K562 (cell line): ENCODE data around the gene TJAP1. TPM values are rescaled to one million over a fixed set of nuclear protein-coding genes. Genes with fewer than 3 reads are reported as not detected.

ENCODE experiments used
- ATAC-seq: fragments of 200-7000 bp; cut with Tn5 transposase; 3 replicates; pipeline ENCODE4 v1.9.1; 2020; ENCODE audit warnings: moderate library complexity
- BruUV-seq: library from RNA; stranded (reverse); fragments of 400-500 nt; replicated peaks from 2 replicates; lab custom pipeline; 2021; lab: Mats Ljungman, UMichigan
- CTCF ChIA-PET: fragments of 300-600 bp; formaldehyde crosslinking; extraction: SDS; loops from one replicate; lab custom pipeline; 2021; ENCODE audit warnings: low intra/inter-chr PET ratio; lab: Yijun Ruan, JAX
- POLR2A ChIA-PET: fragments of 300-600, 350-650 bp; sonication (Branson Sonifier 250); formaldehyde crosslinking; extraction: SDS; loops from one replicate; lab custom pipeline; 2021; ENCODE audit warnings: antibody characterized with exemption, inconsistent platforms; lab: Yijun Ruan, JAX
- DNase-seq, 4 experiments: peaks; one replicate each; pipeline versions ENCODE4 v3.0.0 to v3.0.0-alpha.2; 2011 to 2018; ENCODE audit warnings: low spot score in 3 of 4, mixed read lengths in 3 of 4; ENCODE audit errors: extremely low read depth in 1 of 4
- FAIRE-seq: peaks from 2 replicates; lab custom pipeline; 2011; peaks lifted over from hg19 to GRCh38; lab: Jason Lieb, UNC
- H2AFZ ChIP-seq: 2 replicates; pipeline ENCODE4 v1.6.0; 2011; ENCODE audit warnings: low read depth, low read length, control low read depth, inconsistent platforms
- H3K27ac ChIP-seq: fragments of 200-600 bp; 3 replicates; pipeline ENCODE4 v1.8.0; 2011; ENCODE audit warnings: low read depth, mild to moderate bottlenecking, control low read depth, inconsistent platforms, low read length, moderate library complexity, mixed read lengths; ENCODE audit errors: extremely low read depth
- H3K27me3 ChIP-seq, 2 experiments: fragments of 300-600 bp in 1 of 2; 2 replicates in 1 of 2; 3 replicates in 1 of 2; pipeline versions ENCODE4 v1.6.0 to v1.8.0; 2011; ENCODE audit warnings: inconsistent platforms in 2 of 2, low read length in 2 of 2, mild to moderate bottlenecking in 1 of 2, mixed read lengths in 1 of 2, moderate library complexity in 1 of 2; ENCODE audit not compliant: control insufficient read depth in 2 of 2, insufficient read depth in 2 of 2
- H3K36me3 ChIP-seq: fragments of 300-600 bp; 3 replicates; pipeline ENCODE4 v1.8.0; 2011; ENCODE audit warnings: mild to moderate bottlenecking, low read length, inconsistent platforms; ENCODE audit not compliant: control insufficient read depth, insufficient read depth
- H3K4me1 ChIP-seq, 2 experiments: fragments of 200-600 bp in 1 of 2; replicated peaks in 1 of 2; 2 replicates in 1 of 2; 3 replicates in 1 of 2; pipeline versions ENCODE4 v1.5.1 to v1.8.0; 2011; ENCODE audit warnings: inconsistent platforms in 2 of 2, low read length in 2 of 2, mild to moderate bottlenecking in 1 of 2, mixed read lengths in 1 of 2, moderate library complexity in 1 of 2; ENCODE audit not compliant: control insufficient read depth in 2 of 2, insufficient read depth in 2 of 2
- H3K4me2 ChIP-seq: 2 replicates; pipeline ENCODE4 v1.6.1; 2011; ENCODE audit warnings: low read length, control low read depth, inconsistent platforms, mixed read lengths; ENCODE audit not compliant: insufficient read depth
- H3K4me3 ChIP-seq: fragments of 200-600 bp; sonication (generic), shearing (Covaris generic); 2 replicates; pipeline ENCODE4 v1.5.1; 2016; ENCODE audit warnings: control low read depth, inconsistent platforms
- H3K79me2 ChIP-seq: fragments of 200-600 bp; 3 replicates; pipeline ENCODE4 v1.8.0; 2011; ENCODE audit warnings: low read length, inconsistent platforms; ENCODE audit not compliant: control insufficient read depth, insufficient read depth
- H3K9ac ChIP-seq, 2 experiments: 2 replicates each; pipeline versions ENCODE4 v1.6.0 to v1.6.1; 2011; ENCODE audit warnings: low read depth in 2 of 2, low read length in 2 of 2, control low read depth in 1 of 2, inconsistent platforms in 1 of 2, mild to moderate bottlenecking in 1 of 2, mixed read lengths in 1 of 2; ENCODE audit not compliant: insufficient read depth in 1 of 2
- H3K9me1 ChIP-seq: one replicate; pipeline ENCODE4 v1.6.0; 2011; ENCODE audit warnings: inconsistent platforms, mild to moderate bottlenecking, low read length, moderate library complexity; ENCODE audit not compliant: control insufficient read depth, insufficient read depth
- H3K9me3 ChIP-seq: replicated peaks from 2 replicates; pipeline ENCODE4 v1.5.1; 2011; ENCODE audit warnings: low read depth, low read length, inconsistent platforms; ENCODE audit not compliant: control insufficient read depth, insufficient read depth
- H4K20me1 ChIP-seq: replicated peaks from 2 replicates; pipeline ENCODE4 v1.6.1; 2011; ENCODE audit warnings: low read length, inconsistent platforms, mixed read lengths; ENCODE audit not compliant: control insufficient read depth, insufficient read depth
- NR2C1 ChIP-seq, 2 experiments: fragments of 450-650 bp; IDR thresholded peaks; 2 replicates each; pipeline ENCODE4 v1.6.1; 2017; ENCODE audit warnings: mild to moderate bottlenecking in 2 of 2, antibody characterized with exemption in 1 of 2, inconsistent platforms in 1 of 2, missing compliant biosample characterization in 1 of 2, missing genetic modification characterization in 1 of 2
- POLR2G ChIP-seq: fragments of 200-400 bp; formaldehyde crosslinking; IDR thresholded peaks from 2 replicates; pipeline ENCODE4 v1.6.1; 2017; ENCODE audit warnings: low read depth, mild to moderate bottlenecking, antibody characterized with exemption, low read length, moderate library complexity
- RBFOX2 ChIP-seq: fragments of 200-400 bp; formaldehyde crosslinking; IDR thresholded peaks from 2 replicates; pipeline ENCODE4 v1.6.1; 2017; ENCODE audit warnings: low read depth, mild to moderate bottlenecking, low read length, moderate library complexity
- ZFX ChIP-seq: sonication (generic); formaldehyde crosslinking; IDR thresholded peaks from 2 replicates; pipeline ENCODE4 v1.8.0; 2022; ENCODE audit warnings: mild to moderate bottlenecking, missing genetic modification reagents, moderate library complexity
- WGBS: fragments of 100-300 bp; shearing (Covaris generic); methylation state at CpG from one replicate; pipeline ENCODE4 v1.1.6; 2016; ENCODE audit warnings: low coverage, mixed read lengths; ENCODE audit not compliant: insufficient coverage; ENCODE audit errors: missing lambda C conversion rate; 5-methylcytosine and 5-hydroxymethylcytosine counted together
- in situ Hi-C: fragments of 300-500 bp; cut with MboI; formaldehyde crosslinking; loops from 4 replicates; pipeline ENCODE4 v1.15.0; 2018; ENCODE audit warnings: inconsistent platforms, mixed read lengths
- intact Hi-C: fragments of 100-400 bp; cut with micrococcal nuclease; formaldehyde crosslinking; loops from 2 replicates; pipeline ENCODE4 v1.14.2; 2022
- polyA plus RNA-seq, 8 experiments: library from polyadenylated mRNA; depleted of rRNA in 4 of 8; stranded (reverse) in 5 of 8; unstranded in 3 of 8; fragments of >200 nt; fragmentation: Nextera tagmentation in 2 of 8; fragmentation: Illumina TruSeq in 1 of 8; extraction: Ambion mirVana in 2 of 8; extraction: Trizol in 1 of 8; gene quantifications; 2 replicates each; pipeline versions ENCODE4 v1.2.1 to v1.2.3, GENCODE V29; 2011 to 2014; ENCODE audit warnings: inconsistent platforms in 1 of 8, missing spikeins in 1 of 8
- total RNA-seq, 7 experiments: library from RNA; depleted of rRNA in 6 of 7; stranded (reverse); fragments of >200 nt in 6 of 7; fragmentation: Illumina TruSeq in 2 of 7; extraction: Trizol in 2 of 7; gene quantifications; 2 replicates each; pipeline versions ENCODE4 v1.2.1 to v1.2.3, GENCODE V29; 2011 to 2021; ENCODE audit warnings: low replicate concordance in 1 of 7

TJAP1 gene
- total and polyA plus RNA-seq, 9 of the 15 experiments (the other 6 are each of a cell fraction or from before 2014, with no cell fraction given) = 0.06 to 35.8 (median 16.2) TPM

GRCh38 chr6:43511824-43512415 lies 34.5 kb downstream of the TJAP1 start:
- intact Hi-C loops (no loop called here), in situ Hi-C loops (loop anchor here (5.0 kb wide), 1 partner anchor 605 kb away; no protein-coding TSS in a partner anchor)
- BruUV-seq = no TSS peak
- Histone ChIP-seq H2AFZ (no peak overlapping the region), H3K27me3 (peaks cover 0 to 6% of the 10 kb centered on the region in 2 experiments; a peak in 2 of 5 replicates), H3K9me1 (peaks cover 4% of the 10 kb centered on the region), H4K20me1 (peaks cover 6% of the 10 kb centered on the region; the same call in 1 of the 2 replicates), H3K4me3 (no peak overlapping the region), H3K27ac (no peak overlapping the region), H3K9me3 (no peaks in the 10 kb centered on the region), H3K4me2 (no peak overlapping the region), H3K79me2 (peaks cover 25% of the 10 kb centered on the region), H3K4me1 (peaks cover 21 to 37% of the 10 kb centered on the region in 2 experiments; a peak in 4 of 5 replicates), H3K9ac (no peak overlapping the region), H3K36me3 (peaks cover 52% of the 10 kb centered on the region)
- no peak for DNase-seq
- TF ChIP-seq POLR2G (0 out of 2 replicates have a peak, but pooled peaks have one; percentile 25), NR2C1 (IDR thresholded peaks at IDR 0.05) (no peak), NR2C1 (tag; IDR thresholded peaks at IDR 0.05) (no peak), ZFX (peak; percentile 18; the same call in 1 of the 2 replicates), RBFOX2 (peak; percentile 39; the same call in 1 of the 2 replicates)
- POLR2A ChIA-PET = interaction anchor here (0.6 to 1.9 kb wide), 6 partner anchors 9 to 1625 kb away, joined by 3 to 5 read pairs (median 3); no protein-coding TSS in a partner anchor
- ATAC-seq = no peak
- no peak for FAIRE-seq
- CTCF ChIA-PET = no interaction called here
- WGBS = 85% methylated on average over 11 of the region's 11 CpGs
